ENCODE measurements around the gene DENND6A. TPM values are rescaled to one million over a fixed set of nuclear protein-coding genes. Genes with fewer than 3 reads are reported as not detected.
"Not testable (repeated sequence)": the region's sequence is repeated elsewhere in the genome, so short reads cannot be mapped to it uniquely, and the experiment has no call there.

The DENND6A gene
- total RNA-seq, 1 donor from 2014 or later = 35.4 TPM

DNA sequence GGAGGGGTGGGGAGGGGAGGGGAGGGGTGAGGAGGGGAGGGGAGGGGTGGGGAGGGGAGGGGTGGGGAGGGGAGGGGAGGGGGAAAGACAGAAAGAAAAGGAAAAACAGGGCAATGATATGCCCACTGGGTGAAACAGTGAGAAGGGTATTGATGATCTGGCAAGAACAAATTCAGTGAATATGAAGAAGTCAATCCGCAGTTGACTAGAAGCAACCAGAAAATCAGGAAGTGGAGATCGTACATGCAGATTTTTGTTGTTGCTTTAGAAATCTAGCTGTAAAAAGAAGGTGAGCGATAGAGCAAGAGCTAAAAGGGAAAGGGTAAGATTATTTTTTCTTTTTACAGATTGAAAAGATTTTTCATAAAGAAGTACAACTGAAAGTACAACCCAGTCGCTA, 48.1 kb downstream of the DENND6A start:
- Histone ChIP-seq H4K20me1 (ENCODE audit: low read depth) (no peaks in the 10 kb centered on the region), H3K27ac (no peak overlapping the region), H2AFZ (replicated peaks) (no peak overlapping the region), H3K4me2 (no peak overlapping the region), H3K27me3 (no peaks in the 10 kb centered on the region), H3K4me1 (no peaks in the 10 kb centered on the region), H3K79me2 (ENCODE audit: low read depth) (no peaks in the 10 kb centered on the region), H3K4me3 (no peak overlapping the region), H3K9ac (no peak overlapping the region), H3F3A (ENCODE audit: low read depth) (no peaks in the 10 kb centered on the region), H3K36me3 (peaks cover 14% of the 10 kb centered on the region), H3K9me3 (ENCODE audit: low read depth) (no peaks in the 10 kb centered on the region)
- H3K9me3 Mint-ChIP-seq = peaks cover 21% of the 10 kb centered on the region
- H3K27me3 Mint-ChIP-seq (ENCODE audit: insufficient read depth, low read depth) = no peaks in the 10 kb centered on the region
- H3K36me3 Mint-ChIP-seq = peaks cover 44% of the 10 kb centered on the region
- H3K4me1 Mint-ChIP-seq = no peaks in the 10 kb centered on the region
- no peak overlapping the region for H3K4me3 Mint-ChIP-seq
- no peak overlapping the region for H3K27ac Mint-ChIP-seq
- DNase-seq (ENCODE audit: low spot score) = no peak
- TF ChIP-seq, protein P1, sequence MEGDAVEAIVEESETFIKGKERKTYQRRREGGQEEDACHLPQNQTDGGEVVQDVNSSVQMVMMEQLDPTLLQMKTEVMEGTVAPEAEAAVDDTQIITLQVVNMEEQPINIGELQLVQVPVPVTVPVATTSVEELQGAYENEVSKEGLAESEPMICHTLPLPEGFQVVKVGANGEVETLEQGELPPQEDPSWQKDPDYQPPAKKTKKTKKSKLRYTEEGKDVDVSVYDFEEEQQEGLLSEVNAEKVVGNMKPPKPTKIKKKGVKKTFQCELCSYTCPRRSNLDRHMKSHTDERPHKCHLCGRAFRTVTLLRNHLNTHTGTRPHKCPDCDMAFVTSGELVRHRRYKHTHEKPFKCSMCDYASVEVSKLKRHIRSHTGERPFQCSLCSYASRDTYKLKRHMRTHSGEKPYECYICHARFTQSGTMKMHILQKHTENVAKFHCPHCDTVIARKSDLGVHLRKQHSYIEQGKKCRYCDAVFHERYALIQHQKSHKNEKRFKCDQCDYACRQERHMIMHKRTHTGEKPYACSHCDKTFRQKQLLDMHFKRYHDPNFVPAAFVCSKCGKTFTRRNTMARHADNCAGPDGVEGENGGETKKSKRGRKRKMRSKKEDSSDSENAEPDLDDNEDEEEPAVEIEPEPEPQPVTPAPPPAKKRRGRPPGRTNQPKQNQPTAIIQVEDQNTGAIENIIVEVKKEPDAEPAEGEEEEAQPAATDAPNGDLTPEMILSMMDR (IDR thresholded peaks at IDR 0.05) = no peak
- TF ChIP-seq EZH2phosphoT487 (IDR thresholded peaks at IDR 0.05) (no peak), EZH2 (IDR thresholded peaks at IDR 0.05) (no peak)

- H4K20me1 ChIP-seq (ENCODE audit: low read depth) = no peaks in the 10 kb centered on the region
- H3F3A ChIP-seq (ENCODE audit: low read depth) = no peaks in the 10 kb centered on the region
- H3K9me3 Mint-ChIP-seq = no peaks in the 10 kb centered on the region
- H3K4me3 ChIP-seq = no peak overlapping the region
- H3K9ac ChIP-seq = no peak overlapping the region
- H3K27ac Mint-ChIP-seq = no peak overlapping the region
- no peak overlapping the region for H3K4me2 ChIP-seq
- peaks cover 27% of the 10 kb centered on the region for H3K36me3 Mint-ChIP-seq
- H3K27ac ChIP-seq = no peak overlapping the region
- H3K27me3 Mint-ChIP-seq (ENCODE audit: insufficient read depth, low read depth) = no peaks in the 10 kb centered on the region
- no peaks in the 10 kb centered on the region for H3K4me1 ChIP-seq
- no peak overlapping the region for H3K4me3 Mint-ChIP-seq
- no peak for DNase-seq (ENCODE audit: low spot score)
- H3K9me3 ChIP-seq (ENCODE audit: low read depth) = no peaks in the 10 kb centered on the region
- no peaks in the 10 kb centered on the region for H3K4me1 Mint-ChIP-seq
- peaks cover 20% of the 10 kb centered on the region for H3K36me3 ChIP-seq
- no peaks in the 10 kb centered on the region for H3K27me3 ChIP-seq
- TF ChIP-seq EZH2 (IDR thresholded peaks at IDR 0.05) (no peak), EZH2phosphoT487 (IDR thresholded peaks at IDR 0.05) (no peak)
- TF ChIP-seq, protein P1 (IDR thresholded peaks at IDR 0.05) = no peak
- H2AFZ ChIP-seq (replicated peaks) = no peak overlapping the region
- H3K79me2 ChIP-seq (ENCODE audit: low read depth) = no peaks in the 10 kb centered on the region
Measured at GRCh38 chr3:57637391-57637790, 55.5 kb downstream of the DENND6A start.

DNA sequence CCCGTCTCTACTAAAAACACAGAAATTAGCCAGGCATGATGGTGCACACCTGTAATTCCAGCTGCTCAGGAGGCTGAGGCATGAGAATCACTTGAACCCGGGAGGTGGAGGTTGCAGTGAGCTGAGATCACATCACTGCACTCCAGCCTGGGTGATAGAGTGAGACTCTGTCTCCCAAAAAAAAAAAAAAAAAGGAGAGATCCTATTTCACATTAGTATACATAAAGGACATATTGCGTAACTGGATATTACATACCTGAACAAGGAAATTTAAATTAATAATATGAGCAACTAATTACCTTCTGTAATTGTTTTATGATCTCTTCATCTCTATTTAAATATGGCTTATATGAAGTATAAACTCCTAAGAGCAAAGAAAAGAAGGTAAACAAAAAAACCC, 58.6 kb downstream of the DENND6A start:
- not testable (repeated sequence) for H3K27me3 ChIP-seq; H3K27ac ChIP-seq; DNase-seq (ENCODE audit: low spot score); H4K20me1 ChIP-seq (ENCODE audit: low read depth); H3K27me3 Mint-ChIP-seq (ENCODE audit: insufficient read depth, low read depth); H3F3A ChIP-seq (ENCODE audit: low read depth); H3K4me3 Mint-ChIP-seq; H3K4me2 ChIP-seq; H3K9me3 ChIP-seq (ENCODE audit: low read depth); H3K4me1 Mint-ChIP-seq; H3K79me2 ChIP-seq (ENCODE audit: low read depth); H3K27ac Mint-ChIP-seq; H3K4me1 ChIP-seq; H2AFZ ChIP-seq (replicated peaks); H3K4me3 ChIP-seq; H3K9ac ChIP-seq; H3K9me3 Mint-ChIP-seq
- H3K36me3 Mint-ChIP-seq = peaks cover 24% of the 10 kb centered on the region
- H3K36me3 ChIP-seq = peaks cover 14% of the 10 kb centered on the region

DNA sequence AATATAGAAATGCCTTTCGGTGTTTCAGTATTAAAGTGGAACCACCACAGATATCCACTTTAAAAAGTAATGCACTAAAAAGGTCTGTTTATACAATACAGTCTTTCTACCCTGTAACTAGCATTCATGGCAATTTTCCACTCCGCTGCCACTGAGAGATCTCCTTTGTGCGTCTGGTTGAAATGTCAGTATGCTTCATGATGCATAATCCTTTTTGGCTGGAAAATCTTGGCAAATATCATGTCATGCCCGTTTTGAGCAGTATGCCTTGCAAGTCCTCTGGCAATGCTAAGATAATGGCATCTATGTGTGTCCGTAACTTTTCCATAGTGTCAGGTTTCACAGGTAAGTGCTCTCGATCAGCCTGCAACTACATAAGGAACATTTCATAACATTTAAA, 64.9 kb downstream of the DENND6A start:
- H3K27me3 ChIP-seq = no peaks in the 10 kb centered on the region
- no peak overlapping the region for H3K27ac ChIP-seq
- H4K20me1 ChIP-seq (ENCODE audit: low read depth) = no peaks in the 10 kb centered on the region
- peaks cover 36% of the 10 kb centered on the region for H3K36me3 ChIP-seq
- H2AFZ ChIP-seq (replicated peaks) = no peak overlapping the region
- no peak overlapping the region for H3K4me2 ChIP-seq
- TF ChIP-seq EZH2phosphoT487 (IDR thresholded peaks at IDR 0.05) = no peak
- TF ChIP-seq EZH2 (IDR thresholded peaks at IDR 0.05) = no peak
- TF ChIP-seq, protein P1 (IDR thresholded peaks at IDR 0.05) = no peak
- H3K9ac ChIP-seq = no peak overlapping the region
- Mint-ChIP-seq H3K4me3 (no peak overlapping the region), H3K36me3 (peaks cover 39% of the 10 kb centered on the region), H3K27ac (no peak overlapping the region), H3K9me3 (no peaks in the 10 kb centered on the region), H3K27me3 (ENCODE audit: insufficient read depth, low read depth) (peaks cover 2% of the 10 kb centered on the region), H3K4me1 (peaks cover 2% of the 10 kb centered on the region)
- no peaks in the 10 kb centered on the region for H3K9me3 ChIP-seq (ENCODE audit: low read depth)
- H3F3A ChIP-seq (ENCODE audit: low read depth) = no peaks in the 10 kb centered on the region
- no peaks in the 10 kb centered on the region for H3K79me2 ChIP-seq (ENCODE audit: low read depth)
- H3K4me3 ChIP-seq = no peak overlapping the region
- no peak for DNase-seq (ENCODE audit: low spot score)
- H3K4me1 ChIP-seq = no peaks in the 10 kb centered on the region

Data from neural progenitor cell (in vitro differentiated cells).